Measurements from ENCODE around the gene BNIP5. TPM values are rescaled to one million over a fixed set of nuclear protein-coding genes. Genes with fewer than 3 reads are reported as not detected.
A peak's percentile ranks its signal among the peaks of the same experiment; 100 is the strongest.

Gene BNIP5, protein sequence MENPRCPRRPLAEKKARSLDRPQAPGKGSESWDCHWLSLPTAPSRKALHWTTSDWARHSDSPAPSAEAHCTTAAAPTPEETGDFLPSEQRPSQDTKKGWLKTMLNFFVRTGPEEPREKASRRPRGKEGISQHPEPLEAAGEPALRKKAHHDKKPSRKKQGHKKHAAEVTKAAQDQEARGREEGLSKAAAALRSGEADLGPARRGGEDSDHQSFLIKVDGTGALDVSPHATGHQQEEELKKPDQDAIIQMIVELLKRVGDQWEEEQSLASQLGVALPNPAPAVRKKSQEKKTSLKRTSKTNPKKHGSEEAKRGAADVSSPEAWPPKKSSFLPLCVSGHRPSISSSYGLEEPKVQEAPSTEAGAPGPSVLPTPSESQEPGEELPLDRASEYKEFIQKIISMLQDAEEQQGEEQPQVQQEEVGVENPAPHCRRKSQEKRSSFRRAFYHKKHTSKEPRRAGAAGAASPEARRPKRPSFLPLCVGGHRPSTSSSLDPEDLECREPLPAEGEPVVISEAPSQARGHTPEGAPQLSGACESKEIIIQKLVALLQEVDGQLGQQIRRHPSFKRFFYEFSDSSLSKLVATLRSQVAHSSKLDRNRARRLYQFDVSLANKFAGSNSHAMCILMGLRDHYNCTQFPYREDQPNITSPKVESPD
- total RNA-seq: not detected in 2 replicates

DNA sequence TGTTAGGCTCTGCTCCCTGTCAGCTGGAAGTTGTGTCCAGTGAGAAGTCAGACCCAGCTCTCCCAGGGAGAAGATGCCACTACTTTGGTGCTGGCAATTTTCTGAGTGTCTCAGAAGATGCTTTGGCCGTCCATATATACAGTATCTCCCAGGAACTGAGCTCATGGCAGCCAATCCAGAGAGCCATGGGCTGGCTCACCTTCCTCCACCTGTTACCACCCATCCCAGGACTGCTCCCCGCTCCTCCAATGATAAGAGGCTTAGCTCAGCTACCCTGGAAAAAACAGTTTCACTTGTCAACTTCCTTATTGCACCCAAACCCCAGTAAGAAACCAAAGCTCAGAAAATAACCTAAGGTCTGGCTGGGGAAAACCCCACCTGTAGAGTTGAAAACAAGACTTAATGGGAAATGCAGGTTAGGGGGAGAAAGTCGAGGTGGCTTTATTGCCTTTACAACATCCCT, at the start of gene BNIP5:
BNIP5 (minus strand) TSS at position 110 of the 463 bp plus-strand sequence. CDS start 6,198 bp downstream, outside the sequence.
- H3K36me3 ChIP-seq (ENCODE audit: control insufficient read depth, insufficient read depth, low read length): no peaks in the 10 kb centered on the region
- DNase-seq (ENCODE audit: low read depth) (no peak), FAIRE-seq (no peak)
- no peak within 1 kb of the TSS for H3K4me3 ChIP-seq (ENCODE audit: low read depth, low read length)
- TF ChIP-seq, protein P1, sequence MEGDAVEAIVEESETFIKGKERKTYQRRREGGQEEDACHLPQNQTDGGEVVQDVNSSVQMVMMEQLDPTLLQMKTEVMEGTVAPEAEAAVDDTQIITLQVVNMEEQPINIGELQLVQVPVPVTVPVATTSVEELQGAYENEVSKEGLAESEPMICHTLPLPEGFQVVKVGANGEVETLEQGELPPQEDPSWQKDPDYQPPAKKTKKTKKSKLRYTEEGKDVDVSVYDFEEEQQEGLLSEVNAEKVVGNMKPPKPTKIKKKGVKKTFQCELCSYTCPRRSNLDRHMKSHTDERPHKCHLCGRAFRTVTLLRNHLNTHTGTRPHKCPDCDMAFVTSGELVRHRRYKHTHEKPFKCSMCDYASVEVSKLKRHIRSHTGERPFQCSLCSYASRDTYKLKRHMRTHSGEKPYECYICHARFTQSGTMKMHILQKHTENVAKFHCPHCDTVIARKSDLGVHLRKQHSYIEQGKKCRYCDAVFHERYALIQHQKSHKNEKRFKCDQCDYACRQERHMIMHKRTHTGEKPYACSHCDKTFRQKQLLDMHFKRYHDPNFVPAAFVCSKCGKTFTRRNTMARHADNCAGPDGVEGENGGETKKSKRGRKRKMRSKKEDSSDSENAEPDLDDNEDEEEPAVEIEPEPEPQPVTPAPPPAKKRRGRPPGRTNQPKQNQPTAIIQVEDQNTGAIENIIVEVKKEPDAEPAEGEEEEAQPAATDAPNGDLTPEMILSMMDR (IDR thresholded peaks at IDR 0.05; ENCODE audit: insufficient read depth, low read length, severe bottlenecking): no peak
- H3K27me3 ChIP-seq (ENCODE audit: control insufficient read depth, insufficient read depth, low read length): peaks cover 7% of the 10 kb centered on the region

DNA sequence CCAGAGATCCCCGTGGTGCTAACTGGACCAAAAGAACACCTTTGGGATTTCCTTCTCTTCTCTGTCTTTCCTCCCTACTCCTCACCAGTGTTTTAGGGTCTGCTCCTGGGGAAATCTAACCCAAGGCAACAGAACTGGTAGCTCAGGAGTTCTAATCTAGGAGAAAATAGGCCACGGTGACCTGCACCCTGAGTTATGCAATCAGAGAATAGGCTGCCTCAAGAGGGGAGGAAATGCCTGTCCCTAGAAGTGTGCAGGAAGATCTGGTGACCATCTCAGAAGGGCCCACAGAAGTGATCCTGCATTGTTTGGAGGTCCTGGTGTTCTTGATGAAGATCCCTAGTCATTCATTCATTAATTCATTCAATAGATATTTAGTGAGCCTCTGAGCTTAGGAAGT, 47.4 kb upstream of the BNIP5 start:
- no peaks in the 10 kb centered on the region for H3K36me3 ChIP-seq (ENCODE audit: control insufficient read depth, insufficient read depth, low read length)
- H3K4me3 ChIP-seq (ENCODE audit: low read depth, low read length): no peak overlapping the region
- peaks cover 7% of the 10 kb centered on the region for H3K27me3 ChIP-seq (ENCODE audit: control insufficient read depth, insufficient read depth, low read length)
- no peak for FAIRE-seq
- TF ChIP-seq, protein P1 (IDR thresholded peaks at IDR 0.05; ENCODE audit: insufficient read depth, low read length, severe bottlenecking): no peak
- DNase-seq (ENCODE audit: low read depth): no peak

DNA sequence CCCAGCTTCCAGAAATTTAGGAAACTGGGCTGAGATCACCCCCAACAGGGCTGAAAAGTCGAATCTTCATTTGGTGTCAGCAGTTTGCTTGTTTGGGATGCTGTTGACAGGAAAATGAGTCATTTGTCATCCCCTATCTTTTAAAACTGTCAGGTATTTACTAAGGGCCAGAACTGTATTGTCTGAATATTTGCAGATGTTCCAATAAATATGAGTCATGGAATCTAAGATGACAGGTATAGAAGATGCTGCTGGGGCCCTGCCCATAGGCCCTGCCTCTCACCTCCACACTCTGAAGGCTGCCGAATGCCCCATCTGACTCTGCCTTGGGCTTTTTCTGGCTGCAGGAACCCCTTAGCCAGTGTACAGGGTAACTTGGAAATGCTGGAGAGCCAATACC, 46.9 kb upstream of the BNIP5 start:
- no peak overlapping the region for H3K4me3 ChIP-seq (ENCODE audit: low read depth, low read length)
- FAIRE-seq: no peak
- H3K27me3 ChIP-seq (ENCODE audit: control insufficient read depth, insufficient read depth, low read length): peaks cover 7% of the 10 kb centered on the region
- TF ChIP-seq, protein P1 (IDR thresholded peaks at IDR 0.05; ENCODE audit: insufficient read depth, low read length, severe bottlenecking): no peak
- no peaks in the 10 kb centered on the region for H3K36me3 ChIP-seq (ENCODE audit: control insufficient read depth, insufficient read depth, low read length)
- peak; percentile 18 for DNase-seq (ENCODE audit: low read depth)

DNA sequence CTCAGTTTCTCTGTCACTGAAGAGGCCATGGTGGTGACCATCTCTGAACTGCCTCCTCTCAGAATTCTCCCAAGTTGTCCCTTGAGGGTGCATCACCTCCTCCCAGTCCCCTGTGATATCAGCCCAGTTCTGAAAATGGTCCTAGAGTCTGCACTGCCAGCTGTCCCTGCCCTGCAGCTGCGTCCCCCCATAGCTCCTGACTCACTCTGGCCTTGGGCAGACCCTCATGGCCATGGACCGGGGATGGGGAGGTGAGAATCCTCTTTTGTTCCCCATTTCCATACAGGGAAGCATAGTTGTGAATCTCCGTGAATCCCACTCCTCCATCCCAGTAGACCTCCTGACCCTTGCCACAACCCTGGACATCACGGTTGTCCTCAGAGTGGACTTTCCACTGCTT, 46.3 kb upstream of the BNIP5 start:
- no peak overlapping the region for H3K4me3 ChIP-seq (ENCODE audit: low read depth, low read length)
- H3K27me3 ChIP-seq (ENCODE audit: control insufficient read depth, insufficient read depth, low read length): peaks cover 4% of the 10 kb centered on the region
- no peak for FAIRE-seq
- no peaks in the 10 kb centered on the region for H3K36me3 ChIP-seq (ENCODE audit: control insufficient read depth, insufficient read depth, low read length)
- DNase-seq (ENCODE audit: low read depth): no peak
- TF ChIP-seq, protein P1 (IDR thresholded peaks at IDR 0.05; ENCODE audit: insufficient read depth, low read length, severe bottlenecking): no peak

DNA sequence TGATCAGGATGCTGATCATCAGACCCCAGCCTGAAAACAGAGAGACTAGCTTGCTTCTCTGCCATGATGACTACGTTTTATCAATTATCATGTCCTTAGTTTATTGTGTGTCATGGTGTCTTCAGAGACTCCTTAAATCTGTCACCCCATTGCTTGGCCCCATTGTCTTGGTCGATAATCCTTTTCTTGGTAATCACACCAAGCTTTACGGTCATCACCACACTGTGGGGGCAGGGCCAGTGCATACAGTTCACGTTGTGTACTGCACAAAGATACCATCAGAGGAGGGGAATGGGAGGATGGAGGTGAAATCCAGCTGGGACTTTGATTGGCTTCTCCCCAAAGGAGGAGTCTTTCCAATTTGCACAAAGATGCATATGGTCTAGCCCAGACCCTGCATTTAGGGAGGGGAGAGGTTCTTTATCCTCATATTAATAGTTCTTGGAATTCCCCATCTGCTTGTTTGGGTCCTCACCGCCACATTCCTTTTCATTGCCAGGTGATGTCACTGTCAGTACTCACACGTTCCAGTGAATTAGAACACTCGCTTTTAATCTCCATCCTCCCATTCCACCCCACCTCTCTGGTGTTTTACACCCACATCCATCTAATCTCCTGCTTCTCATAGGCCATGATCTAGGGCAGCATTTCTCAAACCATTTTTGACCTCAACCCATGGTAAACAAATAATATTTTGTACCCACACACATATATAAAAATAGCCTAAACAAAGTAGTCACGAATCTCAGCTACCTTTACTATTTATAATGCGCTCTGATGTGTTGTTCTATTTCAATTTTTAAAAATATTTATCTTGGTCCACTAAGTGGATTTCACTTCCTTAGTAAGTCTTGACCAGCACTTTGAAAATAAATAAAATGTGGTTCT, 45.1 kb upstream of the BNIP5 start:
- FAIRE-seq: no peak
- H3K4me3 ChIP-seq (ENCODE audit: low read depth, low read length): no peak overlapping the region
- TF ChIP-seq, protein P1 (IDR thresholded peaks at IDR 0.05; ENCODE audit: insufficient read depth, low read length, severe bottlenecking): no peak

More for the DNA sequence above, 45.1 kb upstream of the BNIP5 start:
- H3K27me3 ChIP-seq (ENCODE audit: control insufficient read depth, insufficient read depth, low read length): no peaks in the 10 kb centered on the region
- no peak for DNase-seq (ENCODE audit: low read depth)
- H3K36me3 ChIP-seq (ENCODE audit: control insufficient read depth, insufficient read depth, low read length): no peaks in the 10 kb centered on the region

All from bronchial epithelial cell (primary cell).